OCI-LY7 (cell line): ENCODE results near the gene SLC22A7. TPM values are rescaled to one million over a fixed set of nuclear protein-coding genes. Genes with fewer than 3 reads are reported as not detected.

ENCODE experiments used
- BruUV-seq: library from RNA; stranded (reverse); fragments of 400-500 nt; replicated peaks from 2 replicates; lab custom pipeline; 2021; lab: Mats Ljungman, UMichigan
- CTCF ChIA-PET: fragments of 300-600 bp; sonication (Branson Sonifier 250); formaldehyde crosslinking; loops from one replicate; lab custom pipeline; 2022; ENCODE audit warnings: antibody characterized with exemption; ENCODE audit not compliant: unreplicated experiment; lab: Charles Lee
- POLR2A ChIA-PET: fragments of 300-600 bp; sonication (Branson Sonifier 250); formaldehyde crosslinking; loops from one replicate; lab custom pipeline; 2022; ENCODE audit warnings: antibody characterized with exemption; lab: Charles Lee
- DNase-seq: peaks from one replicate; pipeline ENCODE4 v3.0.0-alpha.2; 2015; ENCODE audit warnings: low spot score
- H2AFZ ChIP-seq: fragments of 200-600 bp; sonication (generic), shearing (Covaris generic); 2 replicates; pipeline ENCODE4 v1.6.1; 2014; ENCODE audit warnings: mild to moderate bottlenecking, antibody characterized with exemption, low read length, moderate library complexity
- H3K27ac ChIP-seq: fragments of 200-600 bp; sonication (generic); 2 replicates; pipeline ENCODE4 v1.5.1; 2014; ENCODE audit warnings: mixed run types, low read depth, mild to moderate bottlenecking, moderate library complexity, low read length, inconsistent platforms; ENCODE audit not compliant: poor library complexity, severe bottlenecking
- H3K36me3 ChIP-seq: fragments of 200-600 bp; sonication (generic); 2 replicates; pipeline ENCODE4 v1.6.1; 2014; ENCODE audit warnings: mild to moderate bottlenecking, antibody characterized with exemption, low read length, moderate library complexity, mixed read lengths; ENCODE audit not compliant: insufficient read depth
- H3K4me1 ChIP-seq: fragments of 200-600 bp; sonication (generic); 2 replicates; pipeline ENCODE4 v1.5.1; 2014; ENCODE audit warnings: mild to moderate bottlenecking, low read length; ENCODE audit not compliant: insufficient read depth, poor library complexity, severe bottlenecking
- H3K4me2 ChIP-seq: fragments of 200-600 bp; sonication (generic); 2 replicates; pipeline ENCODE4 v1.6.1; 2014; ENCODE audit warnings: mild to moderate bottlenecking, low read length
- H3K4me3 ChIP-seq: fragments of 200-600 bp; sonication (generic); 2 replicates; pipeline ENCODE4 v1.5.1; 2014; ENCODE audit warnings: mild to moderate bottlenecking, low read depth, low read length; ENCODE audit not compliant: poor library complexity, severe bottlenecking
- H3K79me2 ChIP-seq: fragments of 200-600 bp; sonication (generic); 2 replicates; pipeline ENCODE4 v1.6.1; 2016; ENCODE audit warnings: low read depth, mild to moderate bottlenecking, low read length, moderate library complexity, mixed read lengths; ENCODE audit not compliant: insufficient read depth
- H3K9me2 ChIP-seq: fragments of 200-600 bp; sonication (generic); 2 replicates; pipeline ENCODE4 v1.6.1; 2016; ENCODE audit warnings: mild to moderate bottlenecking, low read length, mixed read lengths; ENCODE audit not compliant: insufficient read depth
- H3K9me3 ChIP-seq: fragments of 200-600 bp; sonication (generic); 2 replicates; pipeline ENCODE4 v1.6.1; 2014; ENCODE audit warnings: mild to moderate bottlenecking, mixed run types, low read length, mixed read lengths
- H4K20me1 ChIP-seq: fragments of 200-600 bp; sonication (generic); 2 replicates; pipeline ENCODE4 v1.6.1; 2014; ENCODE audit warnings: mild to moderate bottlenecking, antibody characterized with exemption, low read length, moderate library complexity, mixed read lengths; ENCODE audit not compliant: insufficient read depth
- CTCF ChIP-seq: fragments of 200-600 bp; sonication (generic); conservative IDR thresholded peaks from 2 replicates; pipeline ENCODE4 v1.5.1; 2014; ENCODE audit warnings: mild to moderate bottlenecking, antibody characterized with exemption, low read length, moderate library complexity, mixed read lengths
- EZH2phosphoT487 ChIP-seq: fragments of 200-600 bp; sonication (generic); IDR thresholded peaks from 2 replicates; pipeline ENCODE4 v1.6.1; 2018; ENCODE audit warnings: low read depth, borderline replicate concordance, mild to moderate bottlenecking, mixed run types, antibody characterized with exemption, low read length, moderate library complexity, mixed read lengths
- intact Hi-C: fragments of 100-400 bp; cut with micrococcal nuclease; formaldehyde crosslinking; loops from one replicate; pipeline ENCODE4 v1.10.0; 2022; ENCODE audit not compliant: unreplicated experiment
- total RNA-seq, 2 experiments: library from RNA; depleted of rRNA in 1 of 2; stranded (reverse); fragments of >200 nt in 1 of 2; shearing (Covaris generic) in 1 of 2; gene quantifications; 2 replicates each; pipeline ENCODE4 v1.2.3, GENCODE V29; 2014 to 2022

SLC22A7 gene
- total RNA-seq, 2 experiments from 2014 or later: not detected

GRCh38 chr6:43295456-43295855 lies 2.6 kb upstream of the SLC22A7 start:
- intact Hi-C loops: no loop called here
- Histone ChIP-seq H3K4me1 (peaks cover 8% of the 10 kb centered on the region), H3K9me2 (no peaks in the 10 kb centered on the region), H2AFZ (no peak overlapping the region), H3K36me3 (no peaks in the 10 kb centered on the region), H3K27ac (no peak overlapping the region), H3K79me2 (no peaks in the 10 kb centered on the region), H3K4me2 (no peak overlapping the region), H4K20me1 (no peaks in the 10 kb centered on the region), H3K9me3 (no peaks in the 10 kb centered on the region), H3K4me3 (no peak overlapping the region)
- ChIA-PET POLR2A (interaction anchor here (1.0 kb wide), 1 partner anchor 12 kb away, joined by 6 read pairs; no protein-coding TSS in a partner anchor), CTCF (no interaction called here)
- no TSS peak for BruUV-seq
- no peak for TF ChIP-seq EZH2phosphoT487
- TF ChIP-seq CTCF: no peak
- DNase-seq: no peak

- intact Hi-C loops: no loop called here
- POLR2A ChIA-PET: interaction anchor here (0.6 kb wide), 1 partner anchor 20 kb away, joined by 3 read pairs; no protein-coding TSS in a partner anchor
- no peak for DNase-seq
- no peaks in the 10 kb centered on the region for H4K20me1 ChIP-seq
- H3K4me2 ChIP-seq: no peak overlapping the region
- no peak overlapping the region for H2AFZ ChIP-seq
- no peaks in the 10 kb centered on the region for H3K36me3 ChIP-seq
- H3K79me2 ChIP-seq: no peaks in the 10 kb centered on the region
- no peak overlapping the region for H3K27ac ChIP-seq
- H3K4me1 ChIP-seq: peaks cover 8% of the 10 kb centered on the region
- no peaks in the 10 kb centered on the region for H3K9me2 ChIP-seq
- CTCF ChIA-PET: no interaction called here
- no peak overlapping the region for H3K4me3 ChIP-seq
- TF ChIP-seq EZH2phosphoT487: no peak
- TF ChIP-seq CTCF: no peak
- no TSS peak for BruUV-seq
- no peaks in the 10 kb centered on the region for H3K9me3 ChIP-seq
These were observed 1.1 kb upstream of the SLC22A7 start for GRCh38 chr6:43296780-43297497.
